Upper lobe of right lung (tissue), 1 donor: Measurements from ENCODE around the gene DNAAF1. TPM values are rescaled to one million over a fixed set of nuclear protein-coding genes. Genes with fewer than 3 reads are reported as not detected.
A peak's percentile ranks its signal among the peaks of the same experiment; 100 is the strongest.

Experiments
- ATAC-seq: fragments of 200-7000 bp; cut with Tn5 transposase; one replicate; pipeline ENCODE4 v1.9.1; 2020; ENCODE audit warnings: mild to moderate bottlenecking, moderate library complexity
- DNase-seq: peaks from one replicate; pipeline ENCODE4 v3.0.0-alpha.2; 2020
- H3K27ac ChIP-seq: fragments of 200-600 bp; one replicate; pipeline ENCODE4 v1.8.0; 2022
- H3K27me3 ChIP-seq: fragments of 200-600 bp; one replicate; pipeline ENCODE4 v1.8.0; 2022; ENCODE audit warnings: mild to moderate bottlenecking
- H3K36me3 ChIP-seq: fragments of 200-600 bp; one replicate; pipeline ENCODE4 v1.8.0; 2022
- H3K4me1 ChIP-seq: fragments of 200-600 bp; one replicate; pipeline ENCODE4 v1.8.0; 2022
- H3K4me3 ChIP-seq: fragments of 200-600 bp; one replicate; pipeline ENCODE4 v1.8.0; 2022; ENCODE audit warnings: mild to moderate bottlenecking
- H3K9me3 ChIP-seq: fragments of 200-600 bp; one replicate; pipeline ENCODE4 v1.8.0; 2022
- CTCF ChIP-seq: fragments of 200-600 bp; IDR thresholded peaks from one replicate; pipeline ENCODE4 v1.8.0; 2022; ENCODE audit warnings: antibody characterized with exemption
- intact Hi-C: fragments of 100-400 bp; cut with DNase I; formaldehyde crosslinking; loops from one replicate; pipeline ENCODE4 v1.11.0; 2022
- total RNA-seq: library from RNA; stranded (reverse); fragmentation: NEBNext Ultra II Directional; extraction: Animal tissue kit (Norgen Biotek cat#: 25700); gene quantifications from one replicate; pipeline ENCODE4 v1.2.1, GENCODE V29; 2021
- donor health status: DM: no; HTN: yes; CAD: no; lungs with severe emphysema.

Gene DNAAF1
- total RNA-seq, 1 donor from 2014 or later: 0.49 TPM

GRCh38 chr16:84181144-84181915 lies 36.2 kb downstream of the DNAAF1 start:
- no peak for DNase-seq
- Histone ChIP-seq H3K9me3 (no peaks in the 10 kb centered on the region), H3K4me3 (no peak overlapping the region), H3K4me1 (peaks cover 41% of the 10 kb centered on the region), H3K27me3 (no peaks in the 10 kb centered on the region), H3K36me3 (peaks cover 61% of the 10 kb centered on the region), H3K27ac (no peak overlapping the region)
- ATAC-seq: no peak
- intact Hi-C loops: loop anchor here (10.0 kb wide), 1 partner anchor 97 kb away; no protein-coding TSS in a partner anchor
- TF ChIP-seq CTCF: no peak

DNA sequence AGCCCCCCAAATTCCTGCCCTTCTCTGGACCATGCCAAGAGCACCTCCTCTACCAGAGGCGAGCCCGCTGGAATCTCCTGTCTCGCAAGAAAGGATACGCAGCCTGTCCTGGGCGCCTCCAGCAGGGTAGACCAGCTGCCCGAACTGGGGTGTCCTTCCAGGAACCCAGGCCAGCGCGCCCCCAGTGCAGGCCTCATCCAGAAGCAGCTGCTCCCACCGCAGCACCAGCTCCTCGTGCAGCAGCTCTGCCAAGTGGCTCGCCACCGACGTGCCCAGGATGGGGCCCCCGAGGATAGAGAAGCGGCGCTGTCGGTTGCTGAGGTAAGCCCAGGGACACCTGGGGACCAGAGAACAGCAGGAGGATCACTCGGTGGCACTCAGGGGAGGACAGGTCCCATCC lies 37.0 kb downstream of the DNAAF1 start:
- intact Hi-C loops: loop anchor here (10.0 kb wide), 1 partner anchor 97 kb away; no protein-coding TSS in a partner anchor
- Histone ChIP-seq H3K36me3 (peaks cover 61% of the 10 kb centered on the region), H3K4me1 (peaks cover 35% of the 10 kb centered on the region)

DNA sequence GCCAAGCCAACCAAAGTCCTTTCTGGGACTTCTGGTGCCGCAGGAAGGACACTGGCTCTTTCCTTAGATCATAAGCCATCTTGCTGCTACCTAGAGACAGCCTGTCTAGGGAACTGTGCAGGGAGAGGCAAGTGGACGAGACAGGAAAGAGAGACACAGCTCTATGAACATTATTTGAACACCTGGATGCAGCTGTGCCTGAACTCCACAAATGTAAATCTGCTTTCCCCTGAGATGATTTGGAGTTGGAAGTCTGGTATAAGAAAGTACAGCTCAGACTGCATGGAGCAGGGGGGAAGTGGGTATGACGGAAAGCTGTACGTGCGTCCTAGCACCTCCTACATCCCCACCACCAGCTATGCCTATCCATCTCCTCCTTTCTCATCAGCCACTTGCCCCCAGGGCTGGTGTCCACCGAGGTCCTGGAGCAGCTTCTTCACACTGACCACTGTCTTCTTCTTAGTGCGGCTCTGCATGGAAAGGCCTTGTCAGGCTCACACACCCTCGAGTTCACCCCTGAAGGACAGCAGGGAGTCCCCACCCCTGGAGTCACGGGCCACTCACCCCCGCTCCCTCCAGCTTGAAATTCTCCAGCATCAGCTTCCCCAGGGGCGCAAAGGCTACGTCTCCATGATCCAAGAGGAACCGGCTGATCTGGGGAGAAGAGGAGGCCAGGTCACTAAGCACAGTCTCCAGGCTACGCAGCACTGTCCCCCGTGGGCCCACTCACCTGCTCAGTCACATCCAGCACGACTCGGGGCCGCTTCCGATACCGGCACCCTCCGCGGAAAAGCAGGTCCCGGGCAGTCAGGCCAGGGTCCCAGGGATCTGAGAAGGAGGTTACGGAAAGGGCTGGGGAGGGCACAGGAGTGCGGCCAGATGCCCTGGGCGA lies 37.8 kb downstream of the DNAAF1 start:
- Histone ChIP-seq H3K27ac (peak overlapping the region; percentile 63), H3K27me3 (no peaks in the 10 kb centered on the region), H3K36me3 (peaks cover 59% of the 10 kb centered on the region), H3K4me1 (peaks cover 27% of the 10 kb centered on the region), H3K9me3 (no peaks in the 10 kb centered on the region), H3K4me3 (no peak overlapping the region)
- no peak for TF ChIP-seq CTCF
- DNase-seq: no peak
- ATAC-seq: no peak
- intact Hi-C loops: loop anchor here (10.0 kb wide), 1 partner anchor 98 kb away; no protein-coding TSS in a partner anchor

More for the DNA sequence above, 37.0 kb downstream of the DNAAF1 start:
- no peak for TF ChIP-seq CTCF
- DNase-seq: no peak
- Histone ChIP-seq H3K9me3 (no peaks in the 10 kb centered on the region), H3K27ac (no peak overlapping the region), H3K27me3 (no peaks in the 10 kb centered on the region), H3K4me3 (no peak overlapping the region)
- no peak for ATAC-seq

DNA sequence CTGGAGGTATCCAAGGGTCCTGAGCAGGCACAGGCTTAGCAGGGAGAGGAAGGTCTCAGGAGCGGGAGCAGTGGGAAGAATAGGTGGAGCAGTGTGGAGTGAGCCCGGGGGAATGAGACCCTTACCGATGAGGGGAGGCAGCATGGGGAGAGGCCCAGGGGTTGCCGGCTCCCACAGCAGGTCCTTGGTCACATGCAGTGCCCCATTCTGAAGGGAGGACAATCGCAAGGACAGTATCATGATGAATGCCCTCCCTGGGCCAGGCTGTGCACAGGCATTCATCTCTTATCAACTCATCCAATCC lies 38.4 kb downstream of the DNAAF1 start:
- DNase-seq (no peak), ATAC-seq (no peak)
- H3K4me1 ChIP-seq: peaks cover 22% of the 10 kb centered on the region
- H3K27me3 ChIP-seq: no peaks in the 10 kb centered on the region
- H3K9me3 ChIP-seq: no peaks in the 10 kb centered on the region
- intact Hi-C loops: loop anchor here (10.0 kb wide), 1 partner anchor 99 kb away; no protein-coding TSS in a partner anchor
- peak overlapping the region; percentile 63 for H3K27ac ChIP-seq
- H3K4me3 ChIP-seq: no peak overlapping the region
- TF ChIP-seq CTCF: no peak
- peaks cover 53% of the 10 kb centered on the region for H3K36me3 ChIP-seq

DNA sequence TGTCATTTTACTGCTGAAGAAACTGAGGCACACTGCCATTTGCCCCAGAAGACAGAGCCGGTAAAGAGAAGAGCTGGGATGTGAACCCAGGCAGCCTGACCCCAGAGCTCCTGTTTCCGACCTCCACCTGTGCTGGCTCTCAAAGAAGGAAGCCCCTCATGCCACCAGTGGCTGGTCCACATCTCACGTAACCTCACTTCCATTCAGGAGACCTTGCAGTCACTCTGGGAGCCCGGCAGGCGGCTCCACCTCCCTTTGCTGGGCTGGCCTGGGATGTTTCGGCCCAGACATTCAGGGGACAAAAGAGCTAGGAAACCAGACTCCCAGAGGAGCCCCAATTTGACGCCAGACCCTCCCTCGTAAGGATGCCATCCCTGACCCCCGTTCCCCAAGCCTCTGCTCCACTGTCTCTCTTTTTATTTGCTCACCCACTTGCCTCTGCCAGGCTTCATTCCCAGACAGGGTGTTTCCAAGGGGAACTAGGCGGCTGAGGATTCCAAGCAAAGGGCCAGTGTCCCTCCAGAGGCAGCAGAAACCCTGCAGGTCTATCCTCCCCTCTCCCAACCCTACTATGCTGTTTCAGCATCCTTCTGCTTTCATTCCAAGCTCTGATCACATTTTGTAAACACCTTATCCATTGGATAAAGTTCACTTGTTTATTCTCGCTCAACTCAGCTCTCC lies 38.9 kb downstream of the DNAAF1 start:
- Histone ChIP-seq H3K27me3 (no peaks in the 10 kb centered on the region), H3K27ac (peak overlapping the region; percentile 63), H3K4me3 (no peak overlapping the region), H3K4me1 (peaks cover 22% of the 10 kb centered on the region), H3K9me3 (no peaks in the 10 kb centered on the region), H3K36me3 (peaks cover 49% of the 10 kb centered on the region)
- peak; percentile 27 for TF ChIP-seq CTCF
- intact Hi-C loops: loop anchor here (10.0 kb wide), 1 partner anchor 99 kb away; no protein-coding TSS in a partner anchor
- peak; percentile 1 for ATAC-seq
- no peak for DNase-seq
